OCI-LY3 (cell line): Measurements from ENCODE around the gene TSN.

Experiments used
- CTCF ChIP-seq: fragments of 200-600, 300-600 bp; sonication (generic); IDR thresholded peaks from 2 replicates; pipeline ENCODE4 v1.5.1; 2014; ENCODE audit warnings: antibody characterized with exemption, low read length, low read depth
- EZH2phosphoT487 ChIP-seq: fragments of 200-600 bp; shearing (Covaris generic); IDR thresholded peaks from 2 replicates; pipeline ENCODE4 v1.6.1; 2018; ENCODE audit warnings: antibody characterized with exemption, mixed run types, low read depth

GRCh38 chr2:121809607-121810006, 54.2 kb downstream of the TSN start:
- no peak for TF ChIP-seq CTCF
- no peak for TF ChIP-seq EZH2phosphoT487
